Activated naive CD4-positive, alpha-beta T cell treated with anti-CD3 and anti-CD28 coated beads, Interleukin-2, amount 10 ng/mL, durations not matched to agents 7 days and 5 days (primary cell): ENCODE measurements around the gene CDC42BPA.

ENCODE experiments used
- CTCF ChIA-PET: fragments of 350-600 bp; sonication (Branson Sonifier 250); formaldehyde crosslinking; loops from one replicate; lab custom pipeline; 2021; ENCODE audit warnings: antibody characterized with exemption; lab: Charles Lee
- DNase-seq: peaks from one replicate; pipeline ENCODE4 v3.0.0-alpha.2; 2020
- H3K27ac Mint-ChIP-seq: one replicate; pipeline ENCODE4 v1.8.0; 2021; ENCODE audit warnings: mild to moderate bottlenecking, moderate library complexity, mixed read lengths
- H3K27me3 Mint-ChIP-seq: one replicate; pipeline ENCODE4 v1.8.0; 2021; ENCODE audit warnings: mild to moderate bottlenecking, mixed read lengths
- H3K36me3 Mint-ChIP-seq: one replicate; pipeline ENCODE4 v1.8.0; 2021; ENCODE audit warnings: mixed read lengths
- H3K4me1 Mint-ChIP-seq: one replicate; pipeline ENCODE4 v1.8.0; 2021; ENCODE audit warnings: mixed read lengths
- H3K4me3 Mint-ChIP-seq: one replicate; pipeline ENCODE4 v1.8.0; 2021; ENCODE audit warnings: mild to moderate bottlenecking, moderate library complexity, mixed read lengths
- H3K9me3 Mint-ChIP-seq: one replicate; pipeline ENCODE4 v1.8.0; 2021; ENCODE audit warnings: mixed read lengths

Gene CDC42BPA

DNA sequence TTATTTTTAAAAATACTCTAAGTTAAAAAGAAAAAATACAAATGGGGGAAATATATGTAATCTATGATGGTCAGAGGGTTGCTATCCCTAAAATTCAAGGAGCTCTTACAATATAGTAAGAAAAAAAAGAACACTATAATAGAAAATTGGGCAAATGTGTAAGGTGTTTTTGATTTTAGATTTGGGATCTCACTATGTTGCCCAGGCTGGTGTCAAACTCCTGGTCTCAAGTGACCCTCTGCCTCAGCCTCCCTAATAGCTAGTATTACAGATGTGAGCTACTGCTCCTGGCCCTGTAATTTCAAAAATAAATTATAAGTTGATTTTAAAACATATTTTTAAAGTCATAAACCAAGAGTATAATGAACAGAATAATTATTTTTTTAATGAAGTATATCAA, 45.9 kb downstream of the CDC42BPA start:
- Mint-ChIP-seq H3K27ac (no peak overlapping the region), H3K9me3 (peaks cover 3% of the 10 kb centered on the region), H3K36me3 (no peaks in the 10 kb centered on the region), H3K4me1 (no peaks in the 10 kb centered on the region), H3K27me3 (no peaks in the 10 kb centered on the region), H3K4me3 (no peak overlapping the region)
- CTCF ChIA-PET = no interaction called here
- DNase-seq = no peak

DNA sequence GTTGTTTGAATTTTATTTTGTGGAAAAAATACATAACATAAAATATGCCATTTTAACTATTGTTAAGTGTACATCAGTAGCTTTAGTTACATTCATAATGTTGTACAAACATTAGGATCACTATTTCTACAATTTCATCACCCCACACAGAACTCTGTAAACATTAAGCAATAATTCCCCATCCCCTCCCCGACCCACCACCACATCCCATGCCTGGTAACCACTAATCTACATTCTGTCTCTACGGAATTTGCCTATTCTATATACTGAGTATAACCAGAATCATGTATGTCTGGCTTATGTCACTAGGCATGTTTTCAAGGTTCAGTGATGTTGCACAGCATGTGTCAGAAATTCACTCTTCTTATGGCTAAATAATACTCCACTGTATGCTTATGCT, 47.7 kb downstream of the CDC42BPA start:
- CTCF ChIA-PET = no interaction called here
- no peak overlapping the region for H3K4me3 Mint-ChIP-seq
- H3K4me1 Mint-ChIP-seq = no peaks in the 10 kb centered on the region

DNA sequence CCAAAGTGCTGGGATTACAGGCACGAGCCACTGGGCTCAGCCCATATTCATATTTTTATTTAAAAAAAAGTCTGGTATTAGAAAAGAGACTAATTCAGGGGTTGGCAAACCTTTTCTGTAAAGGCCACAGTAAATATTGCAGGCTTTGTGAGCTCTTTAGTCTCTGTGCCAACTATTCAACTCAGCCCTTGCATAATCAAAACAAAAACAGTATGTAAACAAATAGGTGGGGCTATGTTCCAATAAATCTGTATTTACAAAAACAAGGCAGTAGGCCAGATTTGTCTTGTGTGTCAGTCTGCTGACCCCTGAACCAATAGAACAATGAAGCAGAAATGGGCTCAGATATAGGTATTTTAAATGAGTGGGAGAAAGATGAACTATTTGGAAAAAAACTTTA, 49.3 kb downstream of the CDC42BPA start:
- DNase-seq = no peak
- no peaks in the 10 kb centered on the region for H3K36me3 Mint-ChIP-seq
- no peak overlapping the region for H3K27ac Mint-ChIP-seq
- no peaks in the 10 kb centered on the region for H3K27me3 Mint-ChIP-seq
- no peak overlapping the region for H3K4me3 Mint-ChIP-seq
- CTCF ChIA-PET = no interaction called here
- peaks cover 3% of the 10 kb centered on the region for H3K9me3 Mint-ChIP-seq
- H3K4me1 Mint-ChIP-seq = no peaks in the 10 kb centered on the region

More for the DNA sequence above, 47.7 kb downstream of the CDC42BPA start:
- H3K36me3 Mint-ChIP-seq = no peaks in the 10 kb centered on the region
- no peaks in the 10 kb centered on the region for H3K27me3 Mint-ChIP-seq
- no peak overlapping the region for H3K27ac Mint-ChIP-seq
- peaks cover 3% of the 10 kb centered on the region for H3K9me3 Mint-ChIP-seq
- no peak for DNase-seq

DNA sequence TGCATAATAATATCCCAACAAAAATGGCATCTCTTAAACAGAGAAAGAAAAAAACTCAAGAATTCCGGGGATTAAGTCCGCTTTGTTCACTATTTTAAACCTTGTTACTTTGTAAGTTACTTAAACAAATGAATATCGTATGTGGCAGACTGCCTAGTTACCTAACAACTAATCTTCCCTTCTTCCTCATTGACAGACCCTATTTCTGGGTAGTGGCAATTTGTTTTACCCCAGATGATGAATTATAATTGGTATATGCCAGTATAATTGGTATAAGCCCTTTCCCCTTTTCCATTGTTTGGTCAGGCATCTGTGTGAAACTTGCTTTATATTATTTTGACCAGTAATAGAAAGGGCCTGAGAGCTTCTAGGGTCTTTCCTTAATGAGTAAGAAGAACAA, 52.4 kb downstream of the CDC42BPA start:
- Mint-ChIP-seq H3K9me3 (no peaks in the 10 kb centered on the region), H3K4me1 (no peaks in the 10 kb centered on the region), H3K36me3 (no peaks in the 10 kb centered on the region), H3K4me3 (no peak overlapping the region), H3K27ac (no peak overlapping the region), H3K27me3 (no peaks in the 10 kb centered on the region)
- CTCF ChIA-PET = no interaction called here
- DNase-seq = no peak

DNA sequence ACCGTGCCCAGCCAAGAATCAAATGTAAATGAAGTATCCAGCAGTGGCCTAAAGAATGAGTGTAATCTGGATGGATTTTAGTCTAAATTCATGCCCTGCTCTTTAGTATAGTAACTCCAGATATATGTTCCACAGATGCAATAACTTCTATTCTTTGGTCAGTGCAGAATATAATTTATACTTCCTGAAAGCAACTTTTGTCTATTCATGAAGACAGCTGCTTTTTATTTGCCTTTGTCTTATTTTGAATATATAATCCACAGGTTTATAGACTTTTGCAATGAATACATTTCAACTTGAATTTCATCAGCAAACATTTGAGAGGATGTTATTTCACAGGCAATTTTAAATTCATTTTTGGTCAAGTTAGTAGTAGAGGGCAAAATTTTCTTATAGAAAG, 54.4 kb downstream of the CDC42BPA start:
- Mint-ChIP-seq H3K9me3 (no peaks in the 10 kb centered on the region), H3K27ac (no peak overlapping the region), H3K36me3 (no peaks in the 10 kb centered on the region), H3K4me1 (no peaks in the 10 kb centered on the region), H3K4me3 (no peak overlapping the region), H3K27me3 (no peaks in the 10 kb centered on the region)
- no peak for DNase-seq
- CTCF ChIA-PET = no interaction called here

DNA sequence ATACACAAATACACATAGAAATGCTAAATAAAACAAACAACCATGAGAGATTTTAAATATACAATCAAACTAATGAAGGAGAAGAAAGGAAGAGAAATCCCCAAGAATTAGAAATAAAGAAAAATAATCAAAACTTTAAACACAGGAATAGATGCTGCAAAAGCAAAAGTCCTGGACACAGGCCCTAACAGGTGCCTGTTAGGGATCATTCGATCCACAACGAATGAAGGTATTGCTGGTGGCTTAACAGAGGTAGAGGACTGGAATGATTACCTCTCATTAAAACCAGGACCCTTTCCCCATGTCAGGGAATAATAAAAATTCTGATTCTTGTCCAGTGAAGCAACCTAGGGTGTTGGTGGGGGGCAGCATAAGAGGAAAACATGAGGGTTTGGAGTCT, 56.8 kb downstream of the CDC42BPA start:
- no peak for DNase-seq
- Mint-ChIP-seq H3K36me3 (no peaks in the 10 kb centered on the region), H3K27me3 (no peaks in the 10 kb centered on the region), H3K9me3 (no peaks in the 10 kb centered on the region), H3K4me1 (no peaks in the 10 kb centered on the region), H3K4me3 (no peak overlapping the region), H3K27ac (no peak overlapping the region)
- CTCF ChIA-PET = no interaction called here

DNA sequence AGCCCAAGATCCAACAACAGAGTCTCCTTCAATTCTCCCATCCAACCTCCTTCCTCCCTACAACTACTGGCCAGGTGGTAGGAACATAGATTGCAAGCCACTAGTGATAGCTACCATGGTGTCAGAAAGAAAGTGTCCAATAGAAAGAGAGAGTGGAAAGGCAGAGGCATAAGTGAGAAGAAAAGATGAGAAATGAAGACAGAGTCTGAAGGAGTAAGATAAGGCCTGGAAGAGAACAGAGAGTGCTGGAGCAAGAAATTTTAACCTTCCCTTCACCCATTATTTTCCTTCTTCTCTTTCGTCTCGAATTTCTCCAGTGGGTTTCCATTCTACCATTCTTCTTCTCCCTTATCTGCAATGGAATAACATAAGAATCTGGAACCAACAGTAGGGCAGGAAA, 57.9 kb downstream of the CDC42BPA start:
- Mint-ChIP-seq H3K36me3 (no peaks in the 10 kb centered on the region), H3K4me1 (no peaks in the 10 kb centered on the region), H3K4me3 (no peak overlapping the region), H3K27ac (no peak overlapping the region), H3K9me3 (no peaks in the 10 kb centered on the region), H3K27me3 (no peaks in the 10 kb centered on the region)
- DNase-seq = no peak
- CTCF ChIA-PET = no interaction called here

DNA sequence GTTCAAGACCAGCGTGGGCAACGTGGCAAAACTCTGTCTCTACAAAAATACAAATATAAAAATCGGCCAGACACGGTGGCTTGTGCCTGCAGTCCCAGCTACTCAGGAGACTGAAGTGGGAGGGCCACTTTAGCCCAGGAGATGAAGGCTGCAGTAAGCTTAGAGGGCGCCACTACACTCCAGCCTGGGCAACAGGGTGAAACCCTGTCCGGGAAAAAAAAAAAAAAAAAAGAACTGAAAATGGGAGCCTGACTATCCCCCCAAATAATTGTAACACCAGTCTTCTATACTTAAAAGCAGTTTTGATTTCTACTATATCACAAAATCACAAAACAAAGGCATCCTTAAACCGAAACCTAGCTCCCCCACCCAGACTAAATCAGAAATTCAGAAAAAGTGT, 60.3 kb downstream of the CDC42BPA start:
- Mint-ChIP-seq H3K36me3 (no peaks in the 10 kb centered on the region), H3K4me1 (no peaks in the 10 kb centered on the region), H3K4me3 (no peak overlapping the region), H3K27me3 (peaks cover 4% of the 10 kb centered on the region), H3K27ac (no peak overlapping the region), H3K9me3 (no peaks in the 10 kb centered on the region)
- CTCF ChIA-PET = interaction anchor here (0.7 kb wide), 1 partner anchor 28 kb away, joined by 3 read pairs; no protein-coding TSS in a partner anchor
- DNase-seq = no peak

DNA sequence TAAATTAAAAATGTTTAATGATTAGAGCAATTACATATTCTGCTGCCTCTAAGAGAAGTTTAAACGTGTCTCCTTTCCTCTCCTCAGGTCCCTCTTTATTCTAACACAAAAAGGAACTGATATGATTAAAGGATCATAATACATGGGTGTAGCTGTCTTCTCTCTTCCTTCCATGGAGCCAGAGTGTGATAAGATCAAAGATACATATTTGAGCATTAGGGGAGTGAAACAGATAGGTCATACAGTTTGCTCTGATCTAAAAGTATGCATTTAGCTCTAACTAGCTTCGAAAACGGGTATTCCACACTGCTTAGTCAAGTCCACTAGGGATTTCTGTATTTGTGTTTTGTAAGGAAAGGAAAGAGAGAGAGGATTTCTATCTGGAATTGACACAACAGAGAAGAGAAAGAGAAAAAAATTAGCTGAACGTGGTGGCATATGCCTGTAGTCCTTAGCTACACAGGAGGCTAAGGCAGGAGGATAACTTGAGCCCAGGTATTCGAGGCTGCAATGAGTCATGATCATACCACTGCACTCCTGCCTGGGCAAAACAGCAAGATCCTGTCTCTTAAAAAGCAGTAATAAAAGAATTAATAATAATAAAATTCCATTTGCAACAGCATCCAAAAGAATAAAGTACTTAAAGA, 63.1 kb downstream of the CDC42BPA start:
- no peak overlapping the region for H3K4me3 Mint-ChIP-seq
- CTCF ChIA-PET = no interaction called here
- H3K36me3 Mint-ChIP-seq = no peaks in the 10 kb centered on the region
- H3K9me3 Mint-ChIP-seq = no peaks in the 10 kb centered on the region
- no peak for DNase-seq
- no peaks in the 10 kb centered on the region for H3K4me1 Mint-ChIP-seq
- no peak overlapping the region for H3K27ac Mint-ChIP-seq
- H3K27me3 Mint-ChIP-seq = peaks cover 6% of the 10 kb centered on the region

DNA sequence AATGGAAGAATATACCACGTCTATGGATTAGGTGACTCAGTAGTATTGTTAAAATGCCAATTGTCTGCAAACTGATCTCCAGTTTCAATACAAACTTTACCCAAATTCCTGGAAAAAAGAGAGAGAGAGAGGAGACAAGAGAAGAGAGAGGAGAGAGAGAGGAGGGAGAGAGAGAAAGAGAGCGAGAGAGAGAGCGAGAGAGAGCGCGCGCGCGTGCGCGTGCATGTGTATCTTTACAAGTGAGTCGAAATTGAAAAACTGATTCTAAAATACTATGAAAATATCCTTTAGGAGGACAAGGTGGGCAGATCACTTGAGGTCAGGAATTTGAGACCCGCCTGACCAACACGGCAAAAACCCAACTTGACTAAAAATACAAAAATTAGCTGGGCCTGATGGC, 65.2 kb downstream of the CDC42BPA start:
- no peaks in the 10 kb centered on the region for H3K4me1 Mint-ChIP-seq

DNA sequence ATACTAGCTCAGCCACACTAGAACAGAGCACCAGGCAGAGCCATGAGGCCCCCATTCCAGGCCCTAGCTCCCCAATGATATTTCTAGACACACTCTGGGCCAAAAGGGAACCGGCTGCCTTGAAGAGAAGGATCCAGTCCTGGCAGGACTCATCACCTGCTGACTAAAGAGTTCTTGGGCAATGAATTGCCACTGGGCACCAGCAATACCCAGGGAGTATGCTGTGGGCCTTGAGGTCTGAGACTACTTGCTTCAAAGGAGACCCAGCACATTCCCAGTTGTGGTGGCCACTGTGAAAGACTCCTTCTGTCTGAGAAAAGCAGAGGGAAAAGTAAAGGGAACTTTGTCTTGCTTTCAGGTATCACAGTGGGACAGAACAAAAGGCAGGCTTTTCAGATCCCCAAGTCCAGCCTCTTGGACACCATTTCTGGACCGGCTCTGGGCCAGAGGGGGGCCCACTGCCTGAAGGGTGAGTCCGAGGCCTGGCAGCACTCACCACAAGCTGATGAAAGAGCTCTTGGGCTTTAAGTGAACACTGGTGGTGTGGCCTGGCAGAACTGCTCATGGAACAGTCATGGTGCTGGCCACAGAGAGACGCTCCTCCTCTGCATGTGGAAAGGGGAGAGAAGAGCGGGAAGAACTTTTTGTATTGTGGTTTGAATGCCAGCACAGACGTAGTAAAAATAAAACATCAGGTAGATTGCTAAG, 72.5 kb downstream of the CDC42BPA start:
- peaks cover 3% of the 10 kb centered on the region for H3K27me3 Mint-ChIP-seq
- DNase-seq = no peak
- peaks cover 1% of the 10 kb centered on the region for H3K36me3 Mint-ChIP-seq
- H3K4me3 Mint-ChIP-seq = no peak overlapping the region
- H3K27ac Mint-ChIP-seq = no peak overlapping the region
- H3K4me1 Mint-ChIP-seq = no peaks in the 10 kb centered on the region
- CTCF ChIA-PET = no interaction called here
- H3K9me3 Mint-ChIP-seq = peaks cover 2% of the 10 kb centered on the region

More for the DNA sequence above, 65.2 kb downstream of the CDC42BPA start:
- CTCF ChIA-PET = no interaction called here
- H3K9me3 Mint-ChIP-seq = no peaks in the 10 kb centered on the region
- no peak overlapping the region for H3K27ac Mint-ChIP-seq
- no peaks in the 10 kb centered on the region for H3K36me3 Mint-ChIP-seq
- no peak overlapping the region for H3K4me3 Mint-ChIP-seq
- no peak for DNase-seq
- H3K27me3 Mint-ChIP-seq = peaks cover 6% of the 10 kb centered on the region

DNA sequence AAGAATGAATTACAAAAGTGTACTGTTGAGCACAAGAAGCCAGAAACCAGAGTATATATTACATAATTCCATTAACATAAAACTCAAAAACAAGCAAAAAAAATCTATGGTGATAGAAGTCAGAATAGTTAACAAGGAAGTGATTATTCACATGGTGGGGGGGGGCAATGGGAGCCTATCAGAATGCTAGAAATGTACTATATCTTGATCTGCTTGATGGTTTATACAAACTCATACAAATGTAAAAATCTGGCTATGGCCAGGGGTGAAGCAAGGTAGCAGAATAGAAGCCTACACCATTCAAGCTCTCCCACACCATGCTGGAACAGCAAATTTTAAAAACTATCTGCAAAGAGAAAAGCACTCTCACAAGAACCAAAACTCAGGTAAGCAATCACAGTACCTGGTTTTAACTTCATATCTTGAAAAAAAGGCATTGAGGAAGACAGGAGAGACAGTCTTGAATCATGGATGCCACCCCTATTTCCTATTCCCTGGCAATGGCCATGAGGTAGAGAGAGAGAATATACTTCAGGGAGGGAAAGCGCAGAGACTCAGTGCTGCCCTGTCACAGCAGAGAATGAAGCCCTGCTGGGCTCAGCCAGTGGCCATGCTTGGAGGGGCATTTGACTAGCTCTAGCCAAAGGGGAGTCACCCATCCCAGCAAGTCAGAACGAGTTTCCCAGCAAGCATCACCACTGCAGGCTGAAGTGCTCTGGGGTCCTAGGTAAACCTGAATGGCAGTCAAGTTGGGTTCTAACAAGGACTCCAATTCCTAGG, 73.8 kb downstream of the CDC42BPA start:
- Mint-ChIP-seq H3K27me3 (peaks cover 3% of the 10 kb centered on the region), H3K4me3 (no peak overlapping the region), H3K4me1 (no peaks in the 10 kb centered on the region), H3K36me3 (peaks cover 1% of the 10 kb centered on the region), H3K27ac (no peak overlapping the region), H3K9me3 (peaks cover 2% of the 10 kb centered on the region)
- no peak for DNase-seq
- CTCF ChIA-PET = no interaction called here

DNA sequence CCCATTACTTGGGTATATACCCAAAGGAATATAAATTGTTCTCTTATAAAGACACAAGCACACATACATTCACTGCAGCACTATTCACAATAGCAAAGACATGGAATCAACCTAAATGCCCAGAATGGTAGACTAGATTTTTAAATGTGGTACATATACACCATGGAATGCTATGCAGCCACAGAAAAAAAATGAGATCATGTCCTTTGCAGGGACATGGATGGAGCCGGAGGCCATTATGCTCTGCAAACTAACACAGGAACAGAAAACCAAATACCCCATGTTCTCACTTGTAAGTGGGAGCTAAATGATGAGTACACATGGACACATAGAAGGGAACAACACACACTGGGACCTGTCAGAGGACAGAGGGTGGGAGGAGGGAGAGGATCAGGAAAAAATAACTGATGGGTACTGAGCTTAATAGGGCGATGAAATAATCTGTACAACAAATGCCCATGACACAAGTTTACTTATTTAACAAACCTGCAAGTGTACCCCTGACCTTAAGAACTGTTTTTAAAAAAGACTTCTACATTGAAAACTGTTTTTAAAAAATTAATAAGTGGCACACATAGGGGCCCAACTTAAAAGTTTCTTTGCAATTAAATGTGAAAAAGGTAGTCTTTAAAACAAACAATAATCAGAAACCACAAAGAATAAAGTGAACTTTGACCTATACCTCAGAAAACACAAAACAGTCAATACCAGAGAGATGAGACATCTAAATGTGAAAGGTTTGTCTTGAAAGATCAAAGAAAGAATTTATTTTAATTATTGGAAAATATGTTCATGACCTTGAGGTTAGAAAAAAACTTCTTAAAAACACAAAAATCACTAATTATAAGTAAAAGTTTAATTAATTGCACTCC, 75.2 kb downstream of the CDC42BPA start:
- no peaks in the 10 kb centered on the region for H3K4me1 Mint-ChIP-seq
- H3K4me3 Mint-ChIP-seq = no peak overlapping the region
- CTCF ChIA-PET = no interaction called here
- no peak for DNase-seq
- H3K9me3 Mint-ChIP-seq = peaks cover 2% of the 10 kb centered on the region
- H3K36me3 Mint-ChIP-seq = peaks cover 1% of the 10 kb centered on the region
- peaks cover 3% of the 10 kb centered on the region for H3K27me3 Mint-ChIP-seq
- H3K27ac Mint-ChIP-seq = peak overlapping the region; percentile 8

DNA sequence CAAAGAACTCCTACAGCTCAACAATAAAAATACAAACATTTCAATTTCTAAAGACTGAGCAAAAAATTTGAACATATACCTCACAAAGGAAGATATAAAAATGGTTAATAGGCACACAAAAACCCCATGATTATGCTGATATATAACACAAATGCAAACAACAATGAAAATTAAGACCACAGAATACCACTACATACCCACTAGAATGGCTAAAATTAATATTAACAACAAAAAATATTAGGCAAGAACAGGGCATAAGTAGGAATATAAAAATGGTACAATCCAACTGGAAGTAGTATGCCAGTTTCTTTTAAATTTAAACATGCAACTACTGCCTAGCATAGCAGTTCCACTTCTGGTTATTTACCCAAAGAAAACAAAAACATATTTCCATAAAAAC, 77.3 kb downstream of the CDC42BPA start:
- Mint-ChIP-seq H3K36me3 (no peaks in the 10 kb centered on the region), H3K27ac (no peak overlapping the region), H3K4me3 (no peak overlapping the region), H3K4me1 (no peaks in the 10 kb centered on the region), H3K27me3 (peaks cover 3% of the 10 kb centered on the region), H3K9me3 (no peaks in the 10 kb centered on the region)
- no peak for DNase-seq
- CTCF ChIA-PET = interaction anchor here (1.1 kb wide), 1 partner anchor 74 kb away, joined by 3 read pairs; no protein-coding TSS in a partner anchor
